Measurements from ENCODE around the gene RAB44. TPM values are rescaled to one million over a fixed set of nuclear protein-coding genes. Genes with fewer than 3 reads are reported as not detected.

Gene RAB44
- total RNA-seq (2021) (0.07 to 0.11 TPM in 2 of 3 replicates, not detected in the other), Bru-seq, nascent RNA (percentile 7 among the genes with signal in this experiment)
- long read RNA-seq, experiment 1, result 0 reads
- long read RNA-seq, experiment 2, result 0 reads
- long read RNA-seq, experiment 3, result 0 reads

GRCh38 chr6:36697481-36697903 is at the start of gene RAB44:
TSS of gene RAB44 (plus strand) at chr6:36697826. CDS start at chr6:36704236, 6,410 bp downstream.
- H3K9me3 Mint-ChIP-seq, result no peaks in the 10 kb centered on the region
- H3K36me3 Mint-ChIP-seq, result no peaks in the 10 kb centered on the region
- CTCF ChIA-PET, result interaction anchor here (1.0 to 1.5 kb wide), 3 partner anchors 17 to 83 kb away, joined by 3 to 5 read pairs (median 4); no protein-coding TSS in a partner anchor
- no peak for DNase-seq (ENCODE audit: low spot score)
- TF ChIP-seq NR2C2 (CRISPR knock-in tag; IDR thresholded peaks at IDR 0.05) (no peak), ZNF232 (CRISPR knock-in tag; IDR thresholded peaks at IDR 0.05) (no peak), JAZF1 (CRISPR knock-in tag; IDR thresholded peaks at IDR 0.05) (no peak), RORB (CRISPR knock-in tag; IDR thresholded peaks at IDR 0.05) (no peak), FOXP1 (CRISPR knock-in tag; IDR thresholded peaks at IDR 0.05; ENCODE audit: borderline replicate concordance) (no peak), E2F4 (CRISPR knock-in tag; IDR thresholded peaks at IDR 0.05; ENCODE audit: borderline replicate concordance, low read depth) (no peak), ZNF121 (CRISPR knock-in tag; IDR thresholded peaks at IDR 0.05) (no peak), ZNF423 (CRISPR knock-in tag; IDR thresholded peaks at IDR 0.05) (no peak), TP53 (CRISPR knock-in tag; IDR thresholded peaks at IDR 0.05) (no peak), ZNF416 (CRISPR knock-in tag; IDR thresholded peaks at IDR 0.05) (no peak), ZSCAN18 (CRISPR knock-in tag; IDR thresholded peaks at IDR 0.05) (no peak), E2F5 (CRISPR knock-in tag; IDR thresholded peaks at IDR 0.05) (no peak)
- H3K27me3 Mint-ChIP-seq (ENCODE audit: low read depth), result no peaks in the 10 kb centered on the region
- no peak within 1 kb of the TSS for H3K27ac Mint-ChIP-seq
- 0 out of 2 replicates have a peak, but pooled peaks cover 2% of the 10 kb centered on the region for H3K4me1 Mint-ChIP-seq
- no peak within 1 kb of the TSS for H3K4me3 Mint-ChIP-seq
- POLR2A ChIA-PET, result no interaction called here
- ATAC-seq, result no peak

- CTCF ChIA-PET, result no interaction called here
- H3K27me3 Mint-ChIP-seq (ENCODE audit: low read depth), result no peaks in the 10 kb centered on the region; the same call in 1 of the 2 replicates
- H3K27ac Mint-ChIP-seq, result no peak overlapping the region; the same call in 1 of the 2 replicates
- TF ChIP-seq NR1H2 (CRISPR knock-in tag; IDR thresholded peaks at IDR 0.05) (no peak), EMX1 (CRISPR knock-in tag; IDR thresholded peaks at IDR 0.05) (no peak), JUN (CRISPR knock-in tag; IDR thresholded peaks at IDR 0.05) (no peak), KAT7 (CRISPR knock-in tag; IDR thresholded peaks at IDR 0.05; ENCODE audit: borderline replicate concordance) (no peak), CBFB (CRISPR knock-in tag; IDR thresholded peaks at IDR 0.05; ENCODE audit: low read depth) (no peak), HMGXB4 (CRISPR knock-in tag; IDR thresholded peaks at IDR 0.05) (no peak), ZMAT4 (CRISPR knock-in tag; IDR thresholded peaks at IDR 0.05) (no peak), ZBTB43 (CRISPR knock-in tag; IDR thresholded peaks at IDR 0.05) (no peak), FOXJ3 (CRISPR knock-in tag; IDR thresholded peaks at IDR 0.05; ENCODE audit: borderline replicate concordance) (no peak), ATF3 (CRISPR knock-in tag; conservative IDR thresholded peaks at IDR 0.05) (no peak), FOXK1 (CRISPR knock-in tag; IDR thresholded peaks at IDR 0.05) (no peak), ZNF416 (CRISPR knock-in tag; IDR thresholded peaks at IDR 0.05) (no peak), AFF4 (CRISPR knock-in tag; IDR thresholded peaks at IDR 0.05; ENCODE audit: borderline replicate concordance) (no peak), ZNF317 (CRISPR knock-in tag; IDR thresholded peaks at IDR 0.05; ENCODE audit: borderline replicate concordance, low read depth) (no peak)
Observed at GRCh38 chr6:36649086-36649485, 48.5 kb upstream of the RAB44 start.

More at GRCh38 chr6:36649086-36649485, 48.5 kb upstream of the RAB44 start:
- Mint-ChIP-seq H3K36me3 (no peaks in the 10 kb centered on the region), H3K4me1 (peaks cover 17% of the 10 kb centered on the region), H3K9me3 (no peaks in the 10 kb centered on the region), H3K4me3 (no peak overlapping the region)
- no peak for ATAC-seq
- POLR2A ChIA-PET, result interaction anchor here (0.5 to 1.3 kb wide), 2 partner anchors 18 to 29 kb away, joined by 3 read pairs; partner anchors contain the start of gene CDKN1A
- DNase-seq (ENCODE audit: low spot score), result no peak

Data from WTC11 (cell line).